GM18868 (cell line): Measurements from ENCODE around the gene FAIM2.
"Not testable (repeated sequence)": the region's sequence is repeated elsewhere in the genome, so short reads cannot be mapped to it uniquely, and the experiment has no call there.

Experiments
- ATAC-seq: cut with Tn5 transposase; IDR thresholded peaks from one replicate; pipeline ENCODE4 v1.9.1; 2021; ENCODE audit warnings: mild to moderate bottlenecking, moderate library complexity; ENCODE audit not compliant: unreplicated experiment

FAIM2 gene

GRCh38 chr12:49866859-49867569, 36.7 kb downstream of the FAIM2 start:
- no peak for ATAC-seq

GRCh38 chr12:49865782-49866135, 37.9 kb downstream of the FAIM2 start:
- ATAC-seq = no peak

GRCh38 chr12:49865109-49865781, 38.5 kb downstream of the FAIM2 start:
- no peak for ATAC-seq

- no peak for ATAC-seq
Measured at GRCh38 chr12:49864798-49865090, 39.0 kb downstream of the FAIM2 start.

- no peak for ATAC-seq
Measured at GRCh38 chr12:49863946-49864797, 39.5 kb downstream of the FAIM2 start.

- not testable (repeated sequence) for ATAC-seq
Measured at GRCh38 chr12:49860921-49861320, 42.8 kb downstream of the FAIM2 start.

GRCh38 chr12:49855890-49856289, 47.8 kb downstream of the FAIM2 start:
- ATAC-seq = not testable (repeated sequence)

GRCh38 chr12:49854976-49855375, 48.7 kb downstream of the FAIM2 start:
- ATAC-seq = no peak

- ATAC-seq = no peak
Measured at GRCh38 chr12:49853671-49854070, 50.0 kb downstream of the FAIM2 start.

- no peak for ATAC-seq
Measured at GRCh38 chr12:49847161-49847560, 56.5 kb downstream of the FAIM2 start.

- no peak for ATAC-seq
Measured at GRCh38 chr12:49846032-49846431, 57.7 kb downstream of the FAIM2 start.

- no peak for ATAC-seq
Measured at GRCh38 chr12:49843876-49844437, 59.7 kb downstream of the FAIM2 start.

- ATAC-seq = no peak
Measured at GRCh38 chr12:49843411-49843810, 60.3 kb downstream of the FAIM2 start.

- ATAC-seq = peak; percentile 89
Measured at GRCh38 chr12:49842519-49843352, 61.0 kb downstream of the FAIM2 start, which contains the start of gene BCDIN3D. BCDIN3D (minus strand) TSS chr12:49843106; CDS start chr12:49843087, 19 bp downstream.

GRCh38 chr12:49838973-49839633, 64.6 kb downstream of the FAIM2 start:
- ATAC-seq = no peak

GRCh38 chr12:49832836-49833421, 70.8 kb downstream of the FAIM2 start:
- no peak for ATAC-seq

GRCh38 chr12:49831717-49832116, 72.0 kb downstream of the FAIM2 start:
- ATAC-seq = no peak

- peak; percentile 83 for ATAC-seq
Measured at GRCh38 chr12:49828133-49829091, 75.3 kb downstream of the FAIM2 start, which contains the start of gene NCKAP5L. NCKAP5L (minus strand) TSS chr12:49828413; CDS start chr12:49804044, 24,369 bp downstream.
